SIG-M5 (cell line): Measurements from ENCODE around the gene TMEM168.

ENCODE experiments used
- DNase-seq: peaks from one replicate; lab custom pipeline; 2025; lab: John Stamatoyannopoulos, UW

TMEM168 gene

GRCh38 chr7:112714917-112715316 lies 75.3 kb downstream of the TMEM168 start:
- DNase-seq = no peak
